Parathyroid adenoma (tissue), 2 donors: Measurements from ENCODE around the gene FAM184A.

Experiments
- H2AFZ ChIP-seq: fragments of 300-600 bp; sonication (generic); one replicate; pipeline ENCODE4 v1.7.0; 2017; ENCODE audit warnings: antibody characterized with exemption, mild to moderate bottlenecking
- H3K27ac ChIP-seq: fragments of 300-600 bp; sonication (generic); one replicate; pipeline ENCODE4 v1.7.0; 2017
- H3K27me3 ChIP-seq: fragments of 300-600 bp; sonication (generic); one replicate; pipeline ENCODE4 v1.7.0; 2017; ENCODE audit warnings: low read length; ENCODE audit not compliant: control insufficient read depth, insufficient read depth
- H3K36me3 ChIP-seq: fragments of 300-600 bp; sonication (generic); one replicate; pipeline ENCODE4 v1.7.0; 2017; ENCODE audit warnings: low read length; ENCODE audit not compliant: control insufficient read depth, insufficient read depth
- H3K4me1 ChIP-seq: fragments of 300-600 bp; sonication (generic); one replicate; pipeline ENCODE4 v1.7.0; 2017; ENCODE audit warnings: control low read depth
- H3K4me2 ChIP-seq: fragments of 300-600 bp; sonication (generic); one replicate; pipeline ENCODE4 v1.7.0; 2017; ENCODE audit warnings: low read length
- H3K4me3 ChIP-seq: fragments of 300-600 bp; sonication (generic); one replicate; pipeline ENCODE4 v1.7.0; 2017; ENCODE audit warnings: low read depth, low read length
- H3K79me2 ChIP-seq: fragments of 300-600 bp; sonication (generic); one replicate; pipeline ENCODE4 v1.7.0; 2017; ENCODE audit warnings: control low read depth
- H3K9ac ChIP-seq: fragments of 300-600 bp; sonication (generic); one replicate; pipeline ENCODE4 v1.7.0; 2017; ENCODE audit warnings: mild to moderate bottlenecking
- H3K9me3 ChIP-seq: fragments of 300-600 bp; sonication (generic); one replicate; pipeline ENCODE4 v1.7.0; 2017; ENCODE audit warnings: low read length; ENCODE audit not compliant: control insufficient read depth
- TF ChIP-seq, protein P1 (sequence below): fragments of 300-600 bp; sonication (generic); IDR thresholded peaks from one replicate; pipeline ENCODE4 v1.7.0; 2017; ENCODE audit warnings: antibody characterized with exemption, mild to moderate bottlenecking
- donor health status: primary hyperparathyroidism.

Gene FAM184A

DNA sequence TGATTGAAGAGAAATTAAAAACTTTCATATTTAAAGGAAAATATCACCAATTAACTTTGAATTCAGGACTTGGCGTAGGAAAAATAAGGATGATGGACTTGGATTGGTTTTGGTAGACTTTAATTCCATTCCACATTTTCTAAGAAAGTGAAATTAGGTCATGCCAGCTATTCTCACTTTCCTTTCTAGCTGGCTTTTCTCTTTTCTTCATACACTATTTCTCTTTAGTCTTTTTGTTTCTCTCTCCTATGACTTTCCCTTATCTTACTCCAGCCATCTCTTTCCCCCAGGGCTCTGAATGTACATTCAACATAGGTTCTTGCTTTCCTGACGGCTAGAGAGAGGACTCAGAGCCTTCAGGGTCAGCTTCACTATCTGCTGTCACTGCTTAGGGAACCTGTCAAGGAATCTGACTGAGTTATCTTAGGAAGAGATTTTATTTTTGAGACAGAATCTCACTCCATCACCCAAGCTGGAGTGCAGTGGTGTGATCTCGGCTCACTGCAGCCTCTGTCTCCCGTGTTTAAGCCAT lies 82.1 kb downstream of the FAM184A start:
- H3K27ac ChIP-seq: no peak overlapping the region
- H3K79me2 ChIP-seq: no peaks in the 10 kb centered on the region
- H3K4me1 ChIP-seq: no peaks in the 10 kb centered on the region
- no peak overlapping the region for H3K9ac ChIP-seq
- H3K9me3 ChIP-seq: no peaks in the 10 kb centered on the region
- no peak overlapping the region for H3K4me3 ChIP-seq
- no peak overlapping the region for H3K4me2 ChIP-seq
- H3K36me3 ChIP-seq: no peaks in the 10 kb centered on the region
- H3K27me3 ChIP-seq: no peaks in the 10 kb centered on the region
- TF ChIP-seq, protein P1, sequence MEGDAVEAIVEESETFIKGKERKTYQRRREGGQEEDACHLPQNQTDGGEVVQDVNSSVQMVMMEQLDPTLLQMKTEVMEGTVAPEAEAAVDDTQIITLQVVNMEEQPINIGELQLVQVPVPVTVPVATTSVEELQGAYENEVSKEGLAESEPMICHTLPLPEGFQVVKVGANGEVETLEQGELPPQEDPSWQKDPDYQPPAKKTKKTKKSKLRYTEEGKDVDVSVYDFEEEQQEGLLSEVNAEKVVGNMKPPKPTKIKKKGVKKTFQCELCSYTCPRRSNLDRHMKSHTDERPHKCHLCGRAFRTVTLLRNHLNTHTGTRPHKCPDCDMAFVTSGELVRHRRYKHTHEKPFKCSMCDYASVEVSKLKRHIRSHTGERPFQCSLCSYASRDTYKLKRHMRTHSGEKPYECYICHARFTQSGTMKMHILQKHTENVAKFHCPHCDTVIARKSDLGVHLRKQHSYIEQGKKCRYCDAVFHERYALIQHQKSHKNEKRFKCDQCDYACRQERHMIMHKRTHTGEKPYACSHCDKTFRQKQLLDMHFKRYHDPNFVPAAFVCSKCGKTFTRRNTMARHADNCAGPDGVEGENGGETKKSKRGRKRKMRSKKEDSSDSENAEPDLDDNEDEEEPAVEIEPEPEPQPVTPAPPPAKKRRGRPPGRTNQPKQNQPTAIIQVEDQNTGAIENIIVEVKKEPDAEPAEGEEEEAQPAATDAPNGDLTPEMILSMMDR: no peak
- H2AFZ ChIP-seq: no peak overlapping the region

DNA sequence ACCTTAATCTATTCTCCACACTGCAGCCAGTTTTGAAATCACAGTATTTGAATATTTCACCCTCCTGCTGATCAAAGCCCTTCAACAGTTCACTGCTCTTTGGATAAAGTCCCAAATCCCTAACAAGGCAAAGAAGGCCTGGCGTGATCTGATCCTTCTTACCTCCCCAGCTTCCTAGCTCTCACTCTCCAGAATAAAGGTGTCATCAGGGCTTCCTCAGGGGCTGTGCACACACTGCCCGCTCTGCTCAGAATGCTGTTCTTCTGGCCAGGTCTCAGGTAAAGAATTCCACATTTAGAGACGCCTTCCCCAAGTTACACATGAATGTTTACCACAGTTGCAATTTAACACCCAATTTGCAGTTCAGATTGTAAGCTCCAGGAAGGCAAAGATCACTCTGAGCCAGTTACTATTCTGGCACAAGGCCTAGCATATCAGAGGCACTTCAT lies 84.6 kb downstream of the FAM184A start:
- H2AFZ ChIP-seq: no peak overlapping the region
- H3K4me3 ChIP-seq: no peak overlapping the region
- no peak overlapping the region for H3K4me2 ChIP-seq
- no peaks in the 10 kb centered on the region for H3K9me3 ChIP-seq
- no peaks in the 10 kb centered on the region for H3K79me2 ChIP-seq
- H3K4me1 ChIP-seq: no peaks in the 10 kb centered on the region
- no peaks in the 10 kb centered on the region for H3K27me3 ChIP-seq
- TF ChIP-seq, protein P1: no peak
- no peak overlapping the region for H3K27ac ChIP-seq
- H3K9ac ChIP-seq: no peak overlapping the region
- no peaks in the 10 kb centered on the region for H3K36me3 ChIP-seq

DNA sequence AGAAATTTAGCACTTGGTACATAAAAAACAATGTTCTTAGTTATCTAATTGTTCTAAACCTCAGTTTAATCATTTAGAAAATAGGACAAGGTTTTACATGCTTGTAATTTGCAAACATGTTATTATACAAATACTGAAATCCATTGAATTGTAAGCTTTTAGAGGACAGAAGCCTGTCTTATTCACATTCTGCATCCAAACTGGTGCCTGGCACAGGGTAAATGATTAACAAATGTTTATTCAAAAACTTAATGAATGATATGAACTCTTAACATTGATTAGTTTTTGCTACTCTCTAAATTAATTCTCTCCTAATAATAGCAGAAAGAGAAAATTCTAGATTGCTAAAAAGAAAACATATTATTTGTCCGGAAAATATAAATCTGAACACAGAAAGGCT lies 85.1 kb downstream of the FAM184A start:
- no peak overlapping the region for H3K4me3 ChIP-seq
- H3K27me3 ChIP-seq: no peaks in the 10 kb centered on the region
- no peaks in the 10 kb centered on the region for H3K79me2 ChIP-seq
- H3K4me1 ChIP-seq: no peaks in the 10 kb centered on the region
- H3K36me3 ChIP-seq: no peaks in the 10 kb centered on the region
- TF ChIP-seq, protein P1: no peak
- H3K9ac ChIP-seq: no peak overlapping the region
- H2AFZ ChIP-seq: no peak overlapping the region
- H3K27ac ChIP-seq: no peak overlapping the region
- no peak overlapping the region for H3K4me2 ChIP-seq
- H3K9me3 ChIP-seq: no peaks in the 10 kb centered on the region

DNA sequence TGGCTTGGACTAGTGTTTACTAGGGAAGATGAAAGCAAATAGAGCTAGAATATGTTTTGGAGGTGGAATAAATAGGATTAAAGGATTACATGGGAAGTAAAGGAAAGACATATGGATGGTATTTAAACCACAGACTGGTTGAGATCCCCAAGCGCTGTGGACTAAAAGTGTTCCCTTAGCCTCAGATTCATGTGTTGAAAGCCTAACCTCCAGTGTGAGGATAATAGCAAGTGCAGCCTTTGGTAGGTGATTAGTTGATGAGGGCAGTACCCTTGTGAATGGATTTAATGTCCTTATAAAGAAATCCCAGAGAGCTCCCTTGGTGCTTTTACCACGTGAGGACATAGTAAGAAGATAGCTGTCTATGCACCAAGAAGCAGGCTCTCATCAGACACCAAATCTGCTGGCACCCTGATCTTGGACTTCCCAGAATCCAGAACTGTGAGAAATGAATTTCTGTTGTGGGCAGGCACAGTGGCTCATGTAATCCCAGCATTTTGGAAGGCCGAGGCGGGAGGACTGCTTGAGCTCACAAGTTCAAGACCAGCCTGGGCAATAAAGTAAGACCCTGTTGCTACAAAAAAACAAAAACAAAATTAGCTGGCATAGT lies 86.2 kb downstream of the FAM184A start:
- TF ChIP-seq, protein P1: no peak
- Histone ChIP-seq H3K4me1 (no peaks in the 10 kb centered on the region), H3K27me3 (no peaks in the 10 kb centered on the region), H2AFZ (no peak overlapping the region), H3K9ac (no peak overlapping the region), H3K4me3 (no peak overlapping the region), H3K79me2 (no peaks in the 10 kb centered on the region), H3K36me3 (no peaks in the 10 kb centered on the region), H3K27ac (no peak overlapping the region), H3K4me2 (no peak overlapping the region), H3K9me3 (no peaks in the 10 kb centered on the region)

DNA sequence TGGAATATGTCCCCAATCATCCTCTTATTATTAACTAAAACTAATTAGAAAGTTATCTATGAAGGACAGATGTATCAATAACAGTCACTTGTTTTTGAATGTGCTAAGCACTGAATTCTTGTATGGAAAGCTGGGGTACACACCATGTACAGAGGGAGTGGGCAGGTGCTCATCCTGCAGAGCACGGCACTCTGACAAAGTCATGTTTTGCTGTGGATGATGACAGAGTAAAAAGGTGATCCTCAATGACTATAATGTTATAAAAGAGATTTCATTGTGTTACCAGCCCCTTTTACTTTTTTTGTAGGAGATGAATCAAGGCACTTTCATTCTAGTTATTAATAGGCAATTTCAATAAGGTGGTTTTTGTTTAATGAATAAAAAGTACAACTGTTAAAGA lies 92.2 kb downstream of the FAM184A start:
- H3K27ac ChIP-seq: no peak overlapping the region
- H3K4me3 ChIP-seq: no peak overlapping the region
- no peaks in the 10 kb centered on the region for H3K79me2 ChIP-seq
- H3K36me3 ChIP-seq: no peaks in the 10 kb centered on the region
- no peak overlapping the region for H3K9ac ChIP-seq
- H2AFZ ChIP-seq: no peak overlapping the region
- no peaks in the 10 kb centered on the region for H3K4me1 ChIP-seq
- no peaks in the 10 kb centered on the region for H3K9me3 ChIP-seq
- no peaks in the 10 kb centered on the region for H3K27me3 ChIP-seq
- TF ChIP-seq, protein P1: no peak
- H3K4me2 ChIP-seq: no peak overlapping the region
